GM12873 (cell line): ENCODE measurements around the gene CFLAR.
A peak's percentile ranks its signal among the peaks of the same experiment; 100 is the strongest.

Experiments
- TF ChIP-seq, protein P1 (sequence below): IDR thresholded peaks from 2 replicates; pipeline ENCODE4 v1.5.1; 2012; ENCODE audit warnings: low read depth, mild to moderate bottlenecking, moderate library complexity, low read length, control low read depth; ENCODE audit not compliant: insufficient read depth; ENCODE audit errors: missing control alignments

The CFLAR gene

DNA sequence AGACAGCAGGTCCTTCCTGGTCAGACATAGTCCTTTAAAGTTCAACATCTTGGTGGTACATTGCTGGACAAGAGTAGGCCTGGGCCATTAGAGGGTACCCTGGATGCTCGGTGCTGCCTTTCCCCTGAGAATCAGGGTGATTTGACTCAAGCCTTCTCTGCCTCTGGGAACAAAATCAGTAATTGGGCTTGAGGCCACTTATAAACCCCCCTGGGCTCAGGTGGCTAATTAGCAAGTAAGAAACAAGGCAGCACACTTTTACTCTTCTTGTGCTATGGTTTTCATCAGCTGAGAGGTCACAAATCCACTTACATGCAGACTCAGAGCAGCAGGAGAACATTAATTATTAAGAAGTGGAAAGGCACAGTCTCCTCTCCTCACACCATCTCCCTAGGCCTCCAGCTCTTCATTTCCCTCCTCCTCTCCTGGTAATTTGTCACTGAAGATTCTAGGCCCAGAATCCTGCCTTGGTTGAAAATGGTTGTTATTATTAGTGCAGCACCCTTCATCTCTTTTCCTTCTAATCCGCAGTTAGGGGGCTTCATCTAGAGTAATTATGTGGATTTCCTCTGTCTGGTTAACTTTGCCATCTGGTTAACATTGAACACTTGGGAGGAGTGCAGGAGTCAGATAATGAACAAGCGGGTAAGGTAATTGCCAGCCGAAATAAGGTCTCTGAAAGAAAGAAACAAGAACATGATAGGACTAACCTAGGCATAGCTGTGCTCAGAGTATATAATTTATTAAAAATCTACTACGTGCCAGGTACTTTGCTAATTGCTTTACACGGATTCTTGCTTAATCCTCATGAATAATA lies 37.2 kb downstream of the CFLAR start:
- TF ChIP-seq, protein P1, sequence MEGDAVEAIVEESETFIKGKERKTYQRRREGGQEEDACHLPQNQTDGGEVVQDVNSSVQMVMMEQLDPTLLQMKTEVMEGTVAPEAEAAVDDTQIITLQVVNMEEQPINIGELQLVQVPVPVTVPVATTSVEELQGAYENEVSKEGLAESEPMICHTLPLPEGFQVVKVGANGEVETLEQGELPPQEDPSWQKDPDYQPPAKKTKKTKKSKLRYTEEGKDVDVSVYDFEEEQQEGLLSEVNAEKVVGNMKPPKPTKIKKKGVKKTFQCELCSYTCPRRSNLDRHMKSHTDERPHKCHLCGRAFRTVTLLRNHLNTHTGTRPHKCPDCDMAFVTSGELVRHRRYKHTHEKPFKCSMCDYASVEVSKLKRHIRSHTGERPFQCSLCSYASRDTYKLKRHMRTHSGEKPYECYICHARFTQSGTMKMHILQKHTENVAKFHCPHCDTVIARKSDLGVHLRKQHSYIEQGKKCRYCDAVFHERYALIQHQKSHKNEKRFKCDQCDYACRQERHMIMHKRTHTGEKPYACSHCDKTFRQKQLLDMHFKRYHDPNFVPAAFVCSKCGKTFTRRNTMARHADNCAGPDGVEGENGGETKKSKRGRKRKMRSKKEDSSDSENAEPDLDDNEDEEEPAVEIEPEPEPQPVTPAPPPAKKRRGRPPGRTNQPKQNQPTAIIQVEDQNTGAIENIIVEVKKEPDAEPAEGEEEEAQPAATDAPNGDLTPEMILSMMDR: no peak

DNA sequence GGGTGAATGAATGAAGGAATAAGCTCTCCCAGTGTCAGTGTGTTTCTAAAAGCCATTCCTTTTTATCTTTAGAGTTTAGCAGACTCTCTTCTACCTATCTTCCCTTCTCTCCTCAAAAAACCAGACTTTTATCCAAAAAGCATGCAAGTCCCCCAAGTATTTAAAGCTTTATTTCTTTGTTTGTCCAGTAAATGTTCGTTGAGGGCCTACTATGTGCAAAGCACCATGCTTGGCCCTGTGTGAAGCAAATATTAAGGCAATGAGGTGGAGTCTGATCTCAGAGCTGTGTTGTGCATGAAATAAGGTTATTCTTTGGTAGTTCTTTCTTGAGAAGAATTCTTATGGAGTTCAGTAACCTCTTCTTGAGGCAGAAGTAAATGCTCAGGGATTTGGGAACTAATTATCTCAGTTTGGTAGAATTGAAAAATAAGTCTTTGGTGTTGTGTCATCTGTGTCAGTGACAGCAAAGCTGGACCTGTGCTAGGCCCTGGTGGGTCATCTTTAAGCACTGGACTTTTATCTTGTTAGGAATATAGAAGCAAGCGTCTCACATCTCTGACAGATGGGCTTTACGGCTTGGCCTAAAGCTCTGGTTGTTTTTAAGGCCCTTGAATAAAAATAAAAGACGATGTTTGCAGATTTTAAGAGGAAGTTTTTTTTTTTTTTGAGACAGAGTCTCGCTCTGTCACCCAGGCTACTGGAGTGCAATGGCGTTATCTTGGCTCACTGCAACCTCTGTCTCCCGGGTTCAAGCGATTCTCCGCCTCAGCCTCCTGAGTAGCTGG lies 38.8 kb downstream of the CFLAR start:
- TF ChIP-seq, protein P1: no peak

DNA sequence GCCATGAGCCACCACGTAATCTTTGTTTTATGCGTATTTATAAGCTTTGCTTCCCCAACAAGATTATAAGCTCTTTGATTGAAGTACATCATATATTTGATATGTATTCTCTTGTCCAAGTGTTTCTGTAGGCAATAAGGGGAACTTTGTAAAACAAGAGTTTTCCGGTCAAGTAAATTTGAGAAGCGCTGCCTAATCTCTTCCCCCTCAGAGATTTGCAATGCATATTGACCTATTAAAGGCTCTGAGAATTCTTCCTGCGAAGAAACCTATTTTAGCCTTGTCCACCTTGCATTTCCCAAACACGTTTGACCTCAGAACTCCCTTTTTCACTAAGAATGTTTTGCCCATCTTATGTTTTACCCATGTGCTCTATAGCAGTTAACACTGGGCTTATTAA lies 40.1 kb downstream of the CFLAR start:
- TF ChIP-seq, protein P1: no peak

DNA sequence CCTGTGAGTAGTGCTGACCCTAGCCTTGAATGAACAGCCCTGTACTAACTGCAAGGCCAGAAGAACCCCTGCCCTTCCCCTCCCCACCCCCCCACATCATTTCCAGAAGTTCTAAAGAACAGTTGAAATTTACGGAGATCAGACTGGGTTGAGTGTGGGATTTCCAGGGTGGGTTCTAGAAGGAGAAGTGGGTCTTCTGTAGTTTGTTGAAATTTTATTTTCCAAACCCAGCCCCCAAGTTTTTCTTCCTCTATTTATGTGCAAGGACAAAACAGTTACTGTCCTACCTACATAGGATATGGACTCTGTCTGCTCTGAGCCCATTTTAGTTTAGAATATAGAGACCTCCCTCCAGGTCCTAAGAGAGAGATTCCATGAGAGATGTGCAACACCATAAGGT lies 40.7 kb downstream of the CFLAR start:
- TF ChIP-seq, protein P1: no peak

DNA sequence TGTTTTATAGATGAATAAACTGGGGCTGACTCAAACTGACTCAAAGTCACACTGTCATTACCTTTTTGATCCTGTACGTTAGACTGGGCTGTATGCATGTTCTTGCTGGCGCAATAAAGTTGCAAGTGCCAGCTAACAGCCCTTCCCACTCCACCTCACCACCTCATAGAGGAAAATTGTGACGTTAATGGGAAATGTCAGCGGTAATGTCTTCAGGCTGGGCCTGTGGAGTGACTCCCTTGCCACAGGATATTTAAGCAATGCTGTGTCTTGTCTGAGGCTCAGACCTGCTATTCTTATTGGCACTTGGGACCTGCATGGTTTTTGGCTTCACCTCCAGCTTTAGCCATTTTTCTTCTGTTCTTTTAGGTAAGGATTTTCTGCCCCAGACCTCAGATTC lies 41.7 kb downstream of the CFLAR start:
- TF ChIP-seq, protein P1: no peak

DNA sequence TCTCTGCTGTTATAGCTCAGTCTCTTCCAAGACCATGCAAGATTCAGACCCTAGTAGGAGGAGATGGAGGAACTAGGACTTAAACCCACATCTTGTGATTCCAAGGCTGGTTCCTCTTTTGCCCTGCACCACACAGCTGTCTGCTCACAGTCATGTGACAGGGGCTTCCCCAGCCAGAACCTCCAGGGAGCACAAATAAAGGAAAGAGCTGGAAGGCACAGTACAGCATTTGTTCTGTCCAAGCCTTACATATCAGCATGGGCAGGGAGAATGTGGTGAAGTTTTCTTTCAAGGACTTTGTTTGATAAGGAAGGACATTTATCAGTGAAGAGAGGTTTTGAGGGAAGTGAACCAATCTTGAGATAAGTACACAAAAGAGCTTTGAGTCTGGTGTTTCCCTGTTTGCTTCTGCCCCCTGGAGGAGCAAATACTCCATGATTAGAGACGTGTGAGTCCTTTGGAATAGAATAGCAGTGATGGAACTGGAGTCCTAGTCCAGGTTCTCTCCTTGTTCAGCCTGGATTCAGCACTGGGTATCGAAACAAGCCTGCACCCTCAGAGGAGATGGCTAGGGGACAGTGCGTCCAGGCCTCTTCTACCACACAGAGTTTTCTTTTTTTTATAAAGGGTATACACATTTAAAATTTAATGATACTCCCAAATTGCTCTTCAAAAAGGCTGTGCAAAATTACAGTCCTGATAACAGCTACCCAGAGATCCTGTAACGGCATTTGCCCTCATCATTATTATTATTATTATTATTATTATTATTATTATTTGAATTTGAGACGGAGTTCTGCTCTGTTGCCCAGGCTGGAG lies 42.4 kb downstream of the CFLAR start:
- TF ChIP-seq, protein P1: peak; percentile 72
